Ectodermal cell (in vitro differentiated cells): ENCODE measurements around the gene EDNRA.

Experiments
- H3K27ac ChIP-seq: 2 replicates; pipeline ENCODE4 v1.7.0; 2013; ENCODE audit warnings: mild to moderate bottlenecking, low read depth, low read length; ENCODE audit not compliant: insufficient read depth, poor library complexity, severe bottlenecking
- H3K27me3 ChIP-seq: 2 replicates; pipeline ENCODE4 v1.7.0; 2013; ENCODE audit warnings: mild to moderate bottlenecking, low read length; ENCODE audit not compliant: insufficient read depth, control insufficient read depth, poor library complexity, severe bottlenecking
- H3K36me3 ChIP-seq: one replicate; pipeline ENCODE4 v1.7.0; 2013; ENCODE audit warnings: low read length; ENCODE audit not compliant: control insufficient read depth, insufficient read depth
- H3K4me1 ChIP-seq: one replicate; pipeline ENCODE4 v1.7.0; 2013; ENCODE audit warnings: low read length; ENCODE audit not compliant: control insufficient read depth, insufficient read depth
- H3K4me3 ChIP-seq: 2 replicates; pipeline ENCODE4 v1.7.0; 2013; ENCODE audit warnings: low read depth, low read length, control low read depth; ENCODE audit not compliant: insufficient read depth
- H3K9me3 ChIP-seq: 2 replicates; pipeline ENCODE4 v1.7.0; 2013; ENCODE audit warnings: mild to moderate bottlenecking, low read length, moderate library complexity; ENCODE audit not compliant: control insufficient read depth
- WGBS, 2 experiments: methylation state at CpG; one replicate each; pipeline ENCODE4 v1.1.7; 2013; ENCODE audit warnings: missing lambda C conversion rate in 2 of 2; 5-methylcytosine and 5-hydroxymethylcytosine counted together

The EDNRA gene

DNA sequence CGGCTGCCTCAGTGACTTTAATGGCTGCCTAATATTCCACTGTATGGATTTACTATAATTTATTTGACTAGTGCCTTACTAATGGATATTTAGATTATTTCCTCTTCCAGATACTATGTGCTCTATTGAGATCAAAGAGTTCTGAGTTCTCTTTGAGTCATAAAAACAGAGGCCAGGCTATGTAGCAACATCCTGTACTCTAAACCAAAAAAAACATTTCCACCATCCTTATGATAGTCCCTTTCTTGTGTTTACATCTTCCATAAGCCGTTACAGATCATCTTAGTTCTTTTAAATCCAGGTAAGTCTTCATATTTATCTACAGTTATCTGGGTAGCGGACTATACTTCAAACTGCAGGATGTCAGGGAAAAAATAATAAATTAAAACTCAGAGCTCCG is 79.7 kb downstream of the EDNRA start:
- Histone ChIP-seq H3K27me3 (no peaks in the 10 kb centered on the region), H3K9me3 (no peaks in the 10 kb centered on the region), H3K4me3 (no peak overlapping the region), H3K4me1 (no peaks in the 10 kb centered on the region), H3K36me3 (no peaks in the 10 kb centered on the region), H3K27ac (no peak overlapping the region)
- 90 to 93% methylated on average over 1 to 2 of the region's 4 CpGs for WGBS, 2 experiments

DNA sequence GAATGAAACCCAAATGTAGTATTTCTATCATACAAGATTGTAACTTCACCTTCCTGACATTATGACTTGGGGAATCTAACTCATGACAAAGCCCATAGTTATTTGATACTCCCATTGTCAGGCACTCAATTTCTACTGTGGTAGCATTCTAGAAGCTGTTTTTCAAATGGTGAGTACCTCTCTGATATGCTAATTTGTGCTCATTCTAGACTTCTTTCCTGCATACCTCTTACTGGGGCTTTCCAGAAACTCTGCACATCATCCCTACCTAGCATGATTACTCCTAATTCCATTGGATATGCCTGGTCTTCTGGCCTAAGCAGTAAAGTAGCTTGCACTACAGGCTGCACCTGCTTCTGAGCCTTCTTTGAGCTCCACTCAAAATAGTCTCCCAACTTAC is 85.9 kb downstream of the EDNRA start:
- Histone ChIP-seq H3K9me3 (no peaks in the 10 kb centered on the region), H3K36me3 (no peaks in the 10 kb centered on the region), H3K4me3 (no peak overlapping the region), H3K27ac (no peak overlapping the region), H3K27me3 (no peaks in the 10 kb centered on the region), H3K4me1 (no peaks in the 10 kb centered on the region)

DNA sequence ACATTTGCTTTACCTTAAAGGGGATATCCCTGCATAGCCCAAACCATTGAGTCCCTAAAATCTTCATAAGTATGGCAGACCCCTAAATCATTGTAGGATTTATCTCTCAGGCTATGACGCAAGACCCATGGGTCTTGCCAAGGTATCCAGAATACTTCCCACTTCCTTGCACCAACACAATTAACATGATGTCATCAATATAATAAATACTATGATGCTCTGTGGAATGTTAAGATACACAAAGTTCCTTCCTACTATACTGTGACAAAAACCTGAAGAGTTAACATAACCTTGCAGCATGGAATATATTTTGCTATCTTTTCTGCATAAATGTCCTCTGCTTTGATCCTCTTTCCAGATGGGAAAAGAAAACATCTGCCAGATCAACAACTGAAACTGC is 86.4 kb downstream of the EDNRA start:
- Histone ChIP-seq H3K27me3 (no peaks in the 10 kb centered on the region), H3K9me3 (no peaks in the 10 kb centered on the region), H3K36me3 (no peaks in the 10 kb centered on the region), H3K27ac (no peak overlapping the region), H3K4me3 (no peak overlapping the region), H3K4me1 (no peaks in the 10 kb centered on the region)
- WGBS, 2 experiments = 100% methylated on average over 1 of the region's 1 CpG

DNA sequence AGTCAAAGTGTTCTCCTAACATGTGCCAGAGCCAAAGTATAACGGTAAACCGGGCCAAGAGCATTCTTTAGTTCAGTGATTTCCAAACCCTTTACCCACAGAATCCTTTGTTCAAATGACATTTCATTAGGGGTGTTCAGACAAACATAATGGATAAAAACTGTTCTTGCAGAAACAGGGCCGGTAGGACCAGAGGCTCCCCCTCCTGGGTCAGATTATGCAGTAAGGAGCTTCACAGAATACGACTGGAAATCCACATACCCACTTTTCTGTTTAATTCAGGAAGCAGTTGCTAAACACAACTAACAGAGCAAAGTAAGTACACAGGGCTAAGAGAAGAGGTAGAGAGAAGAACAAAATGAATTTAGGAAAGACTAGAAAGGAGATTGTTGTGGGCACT is 89.7 kb downstream of the EDNRA start:
- Histone ChIP-seq H3K9me3 (no peaks in the 10 kb centered on the region), H3K27ac (no peak overlapping the region), H3K4me1 (no peaks in the 10 kb centered on the region), H3K36me3 (no peaks in the 10 kb centered on the region), H3K27me3 (no peaks in the 10 kb centered on the region), H3K4me3 (no peak overlapping the region)
- WGBS, 2 experiments = 81 to 86% methylated on average over 4 of the region's 4 CpGs

DNA sequence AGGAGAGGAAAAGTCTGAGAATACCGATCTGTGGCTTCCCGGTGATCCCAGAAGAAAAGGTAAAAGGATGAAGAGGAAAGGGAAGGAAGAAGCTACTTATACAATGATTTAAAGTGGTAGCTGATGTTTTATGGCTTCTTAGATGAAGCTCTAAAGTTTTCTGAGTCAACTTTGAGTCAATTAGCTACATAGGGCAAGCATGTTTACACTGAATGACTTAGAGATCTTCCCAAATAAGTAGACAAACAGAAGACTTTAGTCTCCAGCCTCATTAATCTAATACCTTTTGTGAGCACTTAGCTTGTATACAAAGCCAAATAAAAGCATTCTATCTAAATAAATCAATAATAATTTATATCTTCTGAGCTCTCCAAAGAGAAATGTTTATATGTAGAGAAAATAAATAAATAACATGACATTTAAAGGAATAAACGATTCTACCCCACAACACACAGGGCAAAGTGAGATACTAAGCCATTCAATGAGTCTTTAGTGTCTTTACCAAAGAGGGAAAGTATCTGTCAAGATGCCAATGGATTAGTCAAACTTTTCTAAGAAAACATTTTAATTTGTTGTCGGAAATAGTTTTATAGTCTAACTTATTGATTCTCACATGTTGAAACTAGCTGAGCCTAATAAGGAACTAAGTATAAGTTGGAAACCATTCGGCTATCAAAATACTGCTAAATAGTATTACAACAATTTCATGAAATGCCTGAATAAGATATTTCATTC is 90.3 kb downstream of the EDNRA start:
- Histone ChIP-seq H3K4me1 (no peaks in the 10 kb centered on the region), H3K27ac (no peak overlapping the region), H3K36me3 (no peaks in the 10 kb centered on the region), H3K27me3 (no peaks in the 10 kb centered on the region), H3K9me3 (no peaks in the 10 kb centered on the region), H3K4me3 (no peak overlapping the region)
- WGBS, 2 experiments = 91 to 92% methylated on average over 3 to 5 of the region's 5 CpGs

DNA sequence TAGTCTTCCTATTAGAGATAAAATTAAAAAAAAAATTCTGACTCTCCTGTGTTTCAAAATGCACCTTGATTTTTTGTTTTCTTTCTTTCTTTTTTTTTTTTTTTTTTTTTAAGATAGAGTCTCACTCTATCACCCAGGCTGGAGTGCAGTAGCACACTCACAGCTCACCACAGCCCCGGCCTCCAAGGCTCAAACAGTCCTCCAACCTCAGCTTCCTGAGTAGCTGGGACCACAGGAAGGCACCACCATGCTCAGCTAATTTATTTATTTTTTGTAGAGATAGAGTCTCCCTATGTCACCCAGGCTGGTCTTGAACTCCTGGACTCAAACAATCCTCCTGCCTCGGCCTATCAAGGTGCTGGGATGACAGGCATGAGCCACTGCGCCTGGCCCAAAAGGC is 95.2 kb downstream of the EDNRA start:
- H3K9me3 ChIP-seq = no peaks in the 10 kb centered on the region
- no peak overlapping the region for H3K27ac ChIP-seq
- H3K36me3 ChIP-seq = no peaks in the 10 kb centered on the region
- no peaks in the 10 kb centered on the region for H3K4me1 ChIP-seq
- H3K4me3 ChIP-seq = no peak overlapping the region
- 94% methylated on average over 3 of the region's 3 CpGs for WGBS, 2 experiments
- H3K27me3 ChIP-seq = no peaks in the 10 kb centered on the region

DNA sequence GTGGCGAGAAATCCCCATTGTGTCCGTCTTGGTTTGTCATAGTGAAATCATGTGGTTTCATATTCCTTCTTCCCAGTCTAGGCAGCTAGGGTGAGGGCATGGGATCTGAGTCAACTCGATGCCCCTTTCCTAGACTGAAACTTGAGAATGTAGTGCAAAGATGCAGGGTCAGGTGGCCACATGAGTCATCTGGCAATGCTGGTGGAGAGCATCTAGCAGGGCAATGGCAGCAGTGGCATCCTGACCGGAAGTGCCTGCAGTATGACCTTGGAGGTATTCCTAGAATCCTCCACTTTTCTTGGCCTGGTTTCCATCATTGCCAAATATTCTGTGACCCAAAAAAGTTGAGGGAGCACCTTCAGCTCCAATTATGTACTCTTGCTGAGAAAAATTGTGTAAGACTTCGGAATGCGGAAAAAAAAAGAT is 97.2 kb downstream of the EDNRA start:
- 91 to 93% methylated on average over 4 to 6 of the region's 6 CpGs for WGBS, 2 experiments
- H3K4me3 ChIP-seq = no peak overlapping the region
- H3K27ac ChIP-seq = no peak overlapping the region
- H3K9me3 ChIP-seq = no peaks in the 10 kb centered on the region
- no peaks in the 10 kb centered on the region for H3K4me1 ChIP-seq
- no peaks in the 10 kb centered on the region for H3K27me3 ChIP-seq
- H3K36me3 ChIP-seq = no peaks in the 10 kb centered on the region

DNA sequence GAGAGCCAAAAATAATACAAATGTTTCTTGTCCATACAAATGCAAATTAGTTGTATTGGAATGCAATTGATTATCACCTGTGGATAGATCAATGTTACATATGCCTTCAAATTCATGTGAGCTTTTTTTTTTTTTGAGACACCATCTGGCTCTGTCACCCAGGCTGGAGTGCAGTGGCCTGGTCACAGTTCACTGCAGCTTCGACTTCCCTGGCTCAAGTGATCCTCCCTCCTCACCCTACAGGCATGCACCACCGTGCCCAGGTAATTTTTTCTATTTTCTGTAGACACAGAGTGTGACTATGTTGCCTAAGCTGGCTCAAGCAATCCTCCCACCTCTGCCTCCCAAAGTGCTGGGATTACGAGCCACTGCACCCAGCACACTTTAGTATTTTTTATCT is 97.7 kb downstream of the EDNRA start:
- Histone ChIP-seq H3K27me3 (no peaks in the 10 kb centered on the region), H3K9me3 (no peaks in the 10 kb centered on the region), H3K27ac (no peak overlapping the region), H3K4me3 (no peak overlapping the region), H3K4me1 (no peaks in the 10 kb centered on the region), H3K36me3 (no peaks in the 10 kb centered on the region)
- WGBS, 2 experiments = 85 to 86% methylated on average over 2 to 3 of the region's 3 CpGs

DNA sequence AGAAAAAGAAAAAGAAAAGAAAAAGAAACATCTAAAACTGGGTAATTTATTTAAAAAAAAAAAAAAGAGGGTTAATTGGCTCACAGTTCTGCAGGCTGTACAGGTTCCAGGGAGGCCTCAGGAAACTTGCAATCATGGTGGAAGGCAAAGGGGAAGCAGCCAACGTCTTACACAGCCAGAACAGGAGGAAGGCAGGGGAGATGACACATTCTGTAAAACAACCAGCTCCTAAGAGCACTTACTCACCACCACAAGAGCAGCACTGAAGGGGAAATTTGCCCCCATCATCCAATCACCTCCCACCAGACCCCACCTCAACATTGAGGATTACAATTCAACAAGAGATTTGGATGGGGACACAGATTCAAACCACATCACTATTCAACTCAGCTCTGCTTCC is 99.5 kb downstream of the EDNRA start:
- 31 to 85% methylated on average over 1 of the region's 1 CpG for WGBS, 2 experiments
- no peak overlapping the region for H3K4me3 ChIP-seq
- no peak overlapping the region for H3K27ac ChIP-seq
- H3K27me3 ChIP-seq = no peaks in the 10 kb centered on the region
- H3K4me1 ChIP-seq = no peaks in the 10 kb centered on the region
- H3K9me3 ChIP-seq = no peaks in the 10 kb centered on the region
- no peaks in the 10 kb centered on the region for H3K36me3 ChIP-seq

DNA sequence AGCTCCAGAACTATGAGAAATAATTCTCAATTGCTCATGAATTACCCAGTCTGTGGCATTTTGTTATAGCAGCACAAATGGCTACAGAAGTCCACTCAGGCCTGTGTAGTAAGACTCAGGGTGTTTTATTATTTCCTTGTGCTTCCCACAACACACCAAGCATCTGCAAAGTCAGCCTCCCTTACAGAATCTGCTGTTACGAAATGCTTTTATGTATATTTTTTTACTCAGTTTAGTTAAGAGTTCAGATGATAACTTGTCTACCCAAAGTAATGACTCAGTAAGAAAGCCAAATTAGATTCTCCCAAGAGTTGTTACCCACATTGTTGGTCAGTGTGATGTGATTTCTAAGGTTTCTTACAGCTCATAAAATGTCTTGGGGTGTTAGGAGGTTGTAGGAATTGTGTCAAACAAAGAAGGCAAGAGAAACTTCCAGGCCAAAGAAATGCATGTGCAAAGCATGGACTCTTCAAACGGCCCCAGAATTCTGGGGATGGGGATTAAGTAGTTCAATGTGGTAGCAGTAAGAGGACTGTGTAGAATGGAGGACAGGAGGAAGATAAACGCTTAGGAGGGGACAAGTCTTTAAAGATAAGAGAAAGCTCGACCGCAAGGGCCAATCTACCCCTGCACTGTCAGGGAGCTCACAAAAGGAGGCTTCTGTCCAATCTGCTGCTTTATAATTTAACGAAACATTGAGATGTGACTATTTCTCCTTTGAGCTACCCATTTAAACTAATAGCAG is 100.9 kb downstream of the EDNRA start:
- H3K27me3 ChIP-seq = no peaks in the 10 kb centered on the region
- peaks cover 3% of the 10 kb centered on the region for H3K4me1 ChIP-seq
- H3K4me3 ChIP-seq = no peak overlapping the region
- 91 to 92% methylated on average over 5 to 6 of the region's 6 CpGs for WGBS, 2 experiments
- no peak overlapping the region for H3K27ac ChIP-seq
- no peaks in the 10 kb centered on the region for H3K36me3 ChIP-seq
- no peaks in the 10 kb centered on the region for H3K9me3 ChIP-seq
